RWPE1 (cell line): ENCODE data around the gene SF3B2.
"Not testable (repeated sequence)": the region's sequence is repeated elsewhere in the genome, so short reads cannot be mapped to it uniquely, and the experiment has no call there.

Experiments used
- CTCF ChIA-PET: fragments of 350-600 bp; sonication (Branson Sonifier 250); formaldehyde crosslinking; extraction: SDS; loops from one replicate; lab custom pipeline; 2021; lab: Yijun Ruan, JAX
- POLR2A ChIA-PET: fragments of 400-600 bp; formaldehyde crosslinking; extraction: SDS; loops from one replicate; lab custom pipeline; 2020; ENCODE audit warnings: antibody characterized with exemption; ENCODE audit not compliant: low non-redundant PET; lab: Yijun Ruan, JAX
- DNase-seq: peaks from one replicate; pipeline ENCODE4 v3.0.0; 2012; ENCODE audit warnings: low spot score
- H3K27ac ChIP-seq: fragments of 450-650 bp; 2 replicates; pipeline ENCODE4 v1.5.1; 2017
- CTCF ChIP-seq: fragments of 450-650 bp; conservative IDR thresholded peaks from 2 replicates; pipeline ENCODE4 v1.5.1; 2017; ENCODE audit warnings: low read depth, mild to moderate bottlenecking

SF3B2 gene

DNA sequence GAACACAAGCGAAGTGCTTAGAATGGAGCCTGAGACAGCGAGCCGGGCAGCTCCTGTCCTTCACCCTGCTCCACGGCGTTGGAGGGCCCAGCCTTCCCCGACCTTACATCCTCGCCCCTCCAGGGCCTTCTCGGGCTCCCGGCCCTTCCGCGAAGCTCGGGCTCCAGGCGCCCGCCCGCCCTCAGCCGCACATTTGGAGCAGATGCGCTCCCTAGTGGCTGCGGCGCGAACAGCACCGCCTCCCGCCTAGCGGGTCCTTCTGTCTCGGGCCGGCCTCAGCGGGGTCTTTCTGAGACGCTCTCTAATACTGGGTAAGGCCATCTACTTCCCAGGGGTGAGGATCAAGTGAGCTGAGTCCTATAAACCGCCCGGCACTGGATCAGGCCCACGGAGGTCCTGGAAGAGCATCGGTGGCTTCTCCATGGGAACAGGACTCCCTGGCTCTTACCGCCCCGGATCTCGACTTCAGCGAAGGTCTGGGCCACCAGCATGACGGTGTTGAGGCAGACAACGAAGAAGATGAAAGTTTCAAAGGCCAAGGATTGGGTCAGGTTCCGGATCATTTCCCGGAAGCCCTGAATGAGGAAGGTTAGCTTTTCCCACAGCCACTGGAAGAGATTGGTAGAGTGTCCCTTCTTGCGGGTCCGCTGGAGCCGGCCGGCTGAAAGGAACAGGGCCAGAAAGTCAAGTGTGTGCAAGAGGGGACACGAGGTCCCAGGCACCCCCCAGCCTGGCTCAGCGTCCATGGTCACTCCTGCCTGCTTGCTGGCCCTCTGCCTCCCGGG, 29.6 kb upstream of the SF3B2 start:
- CTCF ChIA-PET = interaction anchor here (0.5 to 2.5 kb wide), 23 partner anchors 9 to 777 kb away, joined by 3 to 14 read pairs (median 4); partner anchors contain the start of genes CST6 and GAL3ST3
- DNase-seq = peak; percentile 73
- H3K27ac ChIP-seq = no peak overlapping the region
- POLR2A ChIA-PET = interaction anchor here (1.0 kb wide), 2 partner anchors 20 to 138 kb away, joined by 3 to 4 read pairs; partner anchors contain the start of genes BANF1 and EIF1AD
- TF ChIP-seq CTCF = peak; percentile 95

DNA sequence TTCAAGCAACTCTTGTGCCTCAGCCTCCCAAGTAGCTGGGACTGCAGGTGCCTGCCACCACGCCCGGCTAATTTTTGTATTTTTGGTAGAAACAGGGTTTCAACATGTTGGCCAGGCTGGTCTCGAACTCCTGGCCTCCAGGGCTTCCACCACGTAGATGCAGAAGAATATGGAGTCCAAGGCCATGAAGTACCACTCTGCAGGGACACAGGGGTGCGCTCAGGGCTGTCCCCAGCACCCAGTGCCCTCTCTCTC, 29.1 kb upstream of the SF3B2 start:
- CTCF ChIA-PET = interaction anchor here (0.5 to 2.5 kb wide), 13 partner anchors 11 to 330 kb away, joined by 3 to 14 read pairs (median 4); partner anchors contain the start of gene GAL3ST3
- DNase-seq, H3K27ac ChIP-seq, POLR2A ChIA-PET: not testable (repeated sequence)

GRCh38 chr11:66026017-66026529, 26.1 kb upstream of the SF3B2 start, which contains the start of gene CATSPER1:
CATSPER1 (minus strand) TSS chr11:66026479; CDS start chr11:66026379, 100 bp downstream.
- no peak for DNase-seq
- H3K27ac ChIP-seq = no peak within 1 kb of the TSS
- POLR2A ChIA-PET = no interaction called here
- no peak for TF ChIP-seq CTCF
- CTCF ChIA-PET = interaction anchor here (0.6 kb wide), 2 partner anchors 242 to 533 kb away, joined by 3 read pairs; no protein-coding TSS in a partner anchor

GRCh38 chr11:66032957-66033735, 19.0 kb upstream of the SF3B2 start:
- no peak overlapping the region for H3K27ac ChIP-seq
- no peak for DNase-seq
- CTCF ChIA-PET = interaction anchor here (0.8 kb wide), 1 partner anchor 10 kb away, joined by 4 read pairs; no protein-coding TSS in a partner anchor
- POLR2A ChIA-PET = no interaction called here
- TF ChIP-seq CTCF = no peak

DNA sequence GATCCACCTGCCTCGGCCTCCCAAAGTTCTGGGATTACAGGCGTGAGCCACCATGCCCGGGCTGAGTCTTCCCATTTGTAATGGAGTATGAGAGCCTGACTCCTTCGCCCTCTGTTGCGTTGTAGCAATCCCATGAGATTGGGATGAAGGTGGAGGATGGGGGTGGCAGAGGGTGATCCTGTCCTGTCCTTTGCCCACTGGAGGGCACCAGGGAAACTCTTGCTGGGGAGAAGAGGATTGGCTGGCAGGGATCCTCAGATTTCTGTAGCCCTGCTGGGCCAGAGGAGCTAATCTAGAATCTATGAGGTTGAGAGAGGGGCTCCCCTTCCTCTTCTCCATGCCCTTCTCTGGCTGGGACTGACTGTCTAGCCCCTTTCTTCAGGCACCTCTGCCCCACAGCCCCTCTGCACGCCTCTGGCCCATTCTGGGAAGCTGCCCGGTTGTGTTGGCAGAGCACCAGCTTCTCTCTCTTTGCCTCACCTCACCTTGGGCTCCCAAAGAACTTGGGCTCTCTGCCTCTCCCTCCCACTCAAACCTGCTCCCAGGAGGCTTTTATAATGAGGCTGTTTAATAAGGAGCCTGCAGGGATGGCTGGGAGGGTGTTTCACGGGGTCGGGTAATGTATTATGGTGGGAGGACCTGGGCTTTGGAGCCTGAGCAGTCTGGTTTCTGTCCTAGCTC, 16.4 kb upstream of the SF3B2 start:
- no peak for DNase-seq
- ChIA-PET CTCF (interaction anchor here (0.5 to 1.1 kb wide), 4 partner anchors 12 to 694 kb away, joined by 3 to 7 read pairs (median 3); partner anchors contain the start of gene CTSW), POLR2A (no interaction called here)
- no peak overlapping the region for H3K27ac ChIP-seq
- no peak for TF ChIP-seq CTCF

DNA sequence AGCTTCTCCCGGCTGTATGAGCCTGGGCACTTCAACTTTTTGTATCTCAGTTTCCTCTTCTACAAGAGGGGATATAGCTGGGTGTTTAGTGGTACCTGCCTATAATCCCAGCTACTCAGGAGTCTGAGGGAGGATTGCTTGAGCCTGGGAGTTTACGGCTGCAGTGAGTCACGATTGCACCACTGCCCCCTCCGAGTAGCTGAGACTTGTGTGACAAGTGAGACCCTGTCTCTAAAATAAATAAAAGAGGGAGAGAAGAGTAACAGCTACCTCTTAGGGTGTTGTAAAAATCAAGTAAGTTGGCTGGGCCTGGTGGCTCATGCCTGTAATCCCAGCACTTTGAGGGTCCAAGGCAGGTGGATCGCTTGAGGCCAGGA, 15.8 kb upstream of the SF3B2 start:
- H3K27ac ChIP-seq = no peak overlapping the region
- CTCF ChIA-PET = interaction anchor here (1.1 kb wide), 1 partner anchor 14 kb away, joined by 3 read pairs; no protein-coding TSS in a partner anchor
- no peak for DNase-seq
- POLR2A ChIA-PET = no interaction called here
- TF ChIP-seq CTCF = no peak
